Astrocyte (in vitro differentiated cells and primary cell): ENCODE results near the gene SSBP3. TPM values are rescaled to one million over a fixed set of nuclear protein-coding genes. Genes with fewer than 3 reads are reported as not detected.

ENCODE experiments used
- DNase-seq: peaks from one replicate; pipeline ENCODE4 v3.0.0-alpha.2; 2010; ENCODE audit warnings: low read depth
- FAIRE-seq: peaks from 2 replicates; lab custom pipeline; 2011; peaks lifted over from hg19 to GRCh38; lab: Jason Lieb, UNC
- H2AFZ ChIP-seq: 2 replicates; pipeline ENCODE4 v1.6.0; 2012; ENCODE audit warnings: low read depth, low read length, inconsistent platforms
- H3K27ac ChIP-seq: 2 replicates; pipeline ENCODE4 v1.5.1; 2011; ENCODE audit warnings: low read depth, low read length, inconsistent platforms
- H3K27me3 ChIP-seq: 2 replicates; pipeline ENCODE4 v1.6.0; 2011; ENCODE audit warnings: low read length, inconsistent platforms; ENCODE audit not compliant: insufficient read depth
- H3K36me3 ChIP-seq: 2 replicates; pipeline ENCODE4 v1.5.1; 2011; ENCODE audit warnings: low read length, inconsistent platforms; ENCODE audit not compliant: insufficient read depth
- H3K4me1 ChIP-seq: 2 replicates; pipeline ENCODE4 v1.5.1; 2011; ENCODE audit warnings: low read length, inconsistent platforms; ENCODE audit not compliant: insufficient read depth
- H3K4me2 ChIP-seq: 2 replicates; pipeline ENCODE4 v1.6.0; 2012; ENCODE audit warnings: low read length, inconsistent platforms
- H3K4me3 ChIP-seq: 2 replicates; pipeline ENCODE4 v1.5.1; 2011; ENCODE audit warnings: low read depth, mild to moderate bottlenecking, low read length, inconsistent platforms; ENCODE audit not compliant: insufficient read depth
- H3K79me2 ChIP-seq: 2 replicates; pipeline ENCODE4 v1.6.0; 2012; ENCODE audit warnings: mild to moderate bottlenecking, low read length, inconsistent platforms; ENCODE audit not compliant: insufficient read depth
- H3K9ac ChIP-seq: 2 replicates; pipeline ENCODE4 v1.6.0; 2012; ENCODE audit warnings: mild to moderate bottlenecking, low read length, inconsistent platforms
- H3K9me3 ChIP-seq: 2 replicates; pipeline ENCODE4 v1.5.1; 2012; ENCODE audit warnings: low read depth, mild to moderate bottlenecking, low read length, inconsistent platforms; ENCODE audit not compliant: insufficient read depth
- H4K20me1 ChIP-seq: 2 replicates; pipeline ENCODE4 v1.6.0; 2012; ENCODE audit warnings: low read length, inconsistent platforms; ENCODE audit not compliant: insufficient read depth
- H3K27ac Mint-ChIP-seq: one replicate; pipeline ENCODE4 v1.8.0; 2021; ENCODE audit warnings: mild to moderate bottlenecking, mixed read lengths; ENCODE audit not compliant: unreplicated experiment
- H3K27me3 Mint-ChIP-seq: one replicate; pipeline ENCODE4 v1.8.0; 2021; ENCODE audit warnings: low read depth, mixed read lengths; ENCODE audit not compliant: unreplicated experiment
- H3K36me3 Mint-ChIP-seq: one replicate; pipeline ENCODE4 v1.8.0; 2021; ENCODE audit warnings: low read depth, mixed read lengths; ENCODE audit not compliant: unreplicated experiment
- H3K4me1 Mint-ChIP-seq: one replicate; pipeline ENCODE4 v1.8.0; 2021; ENCODE audit warnings: low read depth, mixed read lengths; ENCODE audit not compliant: unreplicated experiment
- H3K4me3 Mint-ChIP-seq: one replicate; pipeline ENCODE4 v1.8.0; 2021; ENCODE audit warnings: mild to moderate bottlenecking, moderate library complexity, mixed read lengths; ENCODE audit not compliant: unreplicated experiment
- H3K9me3 Mint-ChIP-seq: one replicate; pipeline ENCODE4 v1.8.0; 2021; ENCODE audit warnings: mild to moderate bottlenecking, mixed read lengths; ENCODE audit not compliant: unreplicated experiment
- EZH2 ChIP-seq: IDR thresholded peaks from 2 replicates; pipeline ENCODE4 v1.6.1; 2012; ENCODE audit warnings: mild to moderate bottlenecking, low read length, inconsistent platforms; ENCODE audit not compliant: insufficient read depth
- total RNA-seq: library from RNA; stranded (reverse); gene quantifications from 2 replicates; pipeline ENCODE4 v1.2.1, GENCODE V29; 2021
- TF ChIP-seq, protein P1 (sequence below): IDR thresholded peaks from 2 replicates; pipeline ENCODE4 v1.5.1; 2011; ENCODE audit warnings: low read depth, mild to moderate bottlenecking, inconsistent platforms, low read length, moderate library complexity; ENCODE audit not compliant: insufficient read depth

The SSBP3 gene
- total RNA-seq, 1 donor from 2014 or later, result 89.8 TPM

GRCh38 chr1:54291276-54292001 lies 114.8 kb downstream of the SSBP3 start:
- Histone ChIP-seq H3K9me3 (no peaks in the 10 kb centered on the region), H3K36me3 (no peaks in the 10 kb centered on the region), H3K27me3 (no peaks in the 10 kb centered on the region), H3K79me2 (peaks cover 47% of the 10 kb centered on the region), H2AFZ (no peak overlapping the region), H3K4me1 (peaks cover 15% of the 10 kb centered on the region), H3K4me2 (no peak overlapping the region), H3K9ac (no peak overlapping the region), H3K27ac (no peak overlapping the region), H3K4me3 (no peak overlapping the region), H4K20me1 (peaks cover 85% of the 10 kb centered on the region)
- Mint-ChIP-seq H3K27me3 (no peaks in the 10 kb centered on the region), H3K36me3 (peaks cover 6% of the 10 kb centered on the region), H3K4me3 (no peak overlapping the region), H3K9me3 (no peaks in the 10 kb centered on the region), H3K4me1 (peaks cover 72% of the 10 kb centered on the region), H3K27ac (peak overlapping the region; percentile 41)
- FAIRE-seq (no peak), DNase-seq (no peak)
- TF ChIP-seq, protein P1, sequence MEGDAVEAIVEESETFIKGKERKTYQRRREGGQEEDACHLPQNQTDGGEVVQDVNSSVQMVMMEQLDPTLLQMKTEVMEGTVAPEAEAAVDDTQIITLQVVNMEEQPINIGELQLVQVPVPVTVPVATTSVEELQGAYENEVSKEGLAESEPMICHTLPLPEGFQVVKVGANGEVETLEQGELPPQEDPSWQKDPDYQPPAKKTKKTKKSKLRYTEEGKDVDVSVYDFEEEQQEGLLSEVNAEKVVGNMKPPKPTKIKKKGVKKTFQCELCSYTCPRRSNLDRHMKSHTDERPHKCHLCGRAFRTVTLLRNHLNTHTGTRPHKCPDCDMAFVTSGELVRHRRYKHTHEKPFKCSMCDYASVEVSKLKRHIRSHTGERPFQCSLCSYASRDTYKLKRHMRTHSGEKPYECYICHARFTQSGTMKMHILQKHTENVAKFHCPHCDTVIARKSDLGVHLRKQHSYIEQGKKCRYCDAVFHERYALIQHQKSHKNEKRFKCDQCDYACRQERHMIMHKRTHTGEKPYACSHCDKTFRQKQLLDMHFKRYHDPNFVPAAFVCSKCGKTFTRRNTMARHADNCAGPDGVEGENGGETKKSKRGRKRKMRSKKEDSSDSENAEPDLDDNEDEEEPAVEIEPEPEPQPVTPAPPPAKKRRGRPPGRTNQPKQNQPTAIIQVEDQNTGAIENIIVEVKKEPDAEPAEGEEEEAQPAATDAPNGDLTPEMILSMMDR, result no peak
- no peak for TF ChIP-seq EZH2

GRCh38 chr1:54290506-54291184 lies 115.5 kb downstream of the SSBP3 start:
- H3K4me3 ChIP-seq, result no peak overlapping the region
- no peak overlapping the region for H3K9ac ChIP-seq
- Mint-ChIP-seq H3K27me3 (no peaks in the 10 kb centered on the region), H3K9me3 (no peaks in the 10 kb centered on the region), H3K36me3 (peaks cover 6% of the 10 kb centered on the region), H3K27ac (no peak overlapping the region), H3K4me1 (peaks cover 73% of the 10 kb centered on the region), H3K4me3 (no peak overlapping the region)
- peaks cover 85% of the 10 kb centered on the region for H4K20me1 ChIP-seq
- no peaks in the 10 kb centered on the region for H3K36me3 ChIP-seq
- FAIRE-seq (no peak), DNase-seq (peak; percentile 47)
- no peaks in the 10 kb centered on the region for H3K9me3 ChIP-seq
- H3K27me3 ChIP-seq, result no peaks in the 10 kb centered on the region
- no peak overlapping the region for H3K27ac ChIP-seq
- no peak overlapping the region for H2AFZ ChIP-seq
- TF ChIP-seq EZH2, result no peak
- TF ChIP-seq, protein P1, result no peak
- H3K4me1 ChIP-seq, result peaks cover 15% of the 10 kb centered on the region
- no peak overlapping the region for H3K4me2 ChIP-seq
- H3K79me2 ChIP-seq, result peaks cover 46% of the 10 kb centered on the region
